PC-3 (cell line): Measurements from ENCODE around the gene TTLL12.

ENCODE experiments used
- EZH2 ChIP-seq: fragments of 300-600 bp; sonication (generic); IDR thresholded peaks from one replicate; pipeline ENCODE4 v1.6.1; 2017; ENCODE audit warnings: antibody characterized with exemption, mild to moderate bottlenecking, low read length; ENCODE audit not compliant: unreplicated experiment
- EZH2phosphoT487 ChIP-seq: fragments of 300-600 bp; sonication (generic); IDR thresholded peaks from 2 replicates; pipeline ENCODE4 v1.6.1; 2018; ENCODE audit warnings: mild to moderate bottlenecking, antibody characterized with exemption, low read length, borderline replicate concordance
- TF ChIP-seq, protein P1 (sequence below): fragments of 300-600 bp; sonication (generic); conservative IDR thresholded peaks from 2 replicates; pipeline ENCODE4 v1.5.1; 2017; ENCODE audit warnings: antibody characterized with exemption, low read depth, mild to moderate bottlenecking, low read length

DNA sequence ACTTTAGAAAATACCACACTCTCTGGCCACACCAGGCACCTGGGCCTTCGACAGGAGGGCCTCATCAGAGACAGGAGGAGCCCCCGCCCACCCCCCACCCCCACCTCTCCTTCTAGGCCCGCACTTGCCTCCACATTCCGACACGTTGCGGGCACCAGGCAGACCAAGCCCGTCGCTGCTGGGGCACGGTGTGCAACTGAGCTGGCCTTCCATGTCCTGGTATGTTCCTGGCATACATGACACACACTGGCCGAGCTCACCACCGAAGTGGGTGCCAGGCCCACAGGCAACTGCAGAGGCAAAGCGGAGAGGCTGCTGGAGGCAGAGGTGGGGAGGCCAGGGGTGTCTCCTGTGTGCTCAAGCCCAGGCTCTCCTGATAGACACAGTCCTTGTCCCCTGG lies 27.0 kb upstream of the TTLL12 start:
- TF ChIP-seq, protein P1, sequence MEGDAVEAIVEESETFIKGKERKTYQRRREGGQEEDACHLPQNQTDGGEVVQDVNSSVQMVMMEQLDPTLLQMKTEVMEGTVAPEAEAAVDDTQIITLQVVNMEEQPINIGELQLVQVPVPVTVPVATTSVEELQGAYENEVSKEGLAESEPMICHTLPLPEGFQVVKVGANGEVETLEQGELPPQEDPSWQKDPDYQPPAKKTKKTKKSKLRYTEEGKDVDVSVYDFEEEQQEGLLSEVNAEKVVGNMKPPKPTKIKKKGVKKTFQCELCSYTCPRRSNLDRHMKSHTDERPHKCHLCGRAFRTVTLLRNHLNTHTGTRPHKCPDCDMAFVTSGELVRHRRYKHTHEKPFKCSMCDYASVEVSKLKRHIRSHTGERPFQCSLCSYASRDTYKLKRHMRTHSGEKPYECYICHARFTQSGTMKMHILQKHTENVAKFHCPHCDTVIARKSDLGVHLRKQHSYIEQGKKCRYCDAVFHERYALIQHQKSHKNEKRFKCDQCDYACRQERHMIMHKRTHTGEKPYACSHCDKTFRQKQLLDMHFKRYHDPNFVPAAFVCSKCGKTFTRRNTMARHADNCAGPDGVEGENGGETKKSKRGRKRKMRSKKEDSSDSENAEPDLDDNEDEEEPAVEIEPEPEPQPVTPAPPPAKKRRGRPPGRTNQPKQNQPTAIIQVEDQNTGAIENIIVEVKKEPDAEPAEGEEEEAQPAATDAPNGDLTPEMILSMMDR = no peak
- TF ChIP-seq EZH2phosphoT487 (no peak), EZH2 (no peak)
